K562 (cell line): ENCODE results near the gene CETN2. TPM values are rescaled to one million over a fixed set of nuclear protein-coding genes. Genes with fewer than 3 reads are reported as not detected.

Experiments
- DACH1 ChIP-seq: fragments of 450-650 bp; IDR thresholded peaks from 2 replicates; pipeline ENCODE4 v1.6.1; 2018; ENCODE audit not compliant: partially characterized antibody
- E4F1 ChIP-seq: fragments of 250-450 bp; sonication (Bioruptor Pico); IDR thresholded peaks from 2 replicates; pipeline ENCODE4 v1.5.0; 2021; ENCODE audit warnings: mild to moderate bottlenecking, borderline replicate concordance
- EP300 ChIP-seq: IDR thresholded peaks from 2 replicates; pipeline ENCODE4 v1.6.1; 2012; ENCODE audit warnings: low read length, improper control_type of control experiment
- HNRNPUL1 ChIP-seq: fragments of 200-400 bp; formaldehyde crosslinking; IDR thresholded peaks from 2 replicates; pipeline ENCODE4 v1.6.1; 2017; ENCODE audit warnings: low read length
- L3MBTL2 ChIP-seq: fragments of 450-650 bp; IDR thresholded peaks from 2 replicates; pipeline ENCODE4 v1.6.1; 2016; ENCODE audit warnings: mild to moderate bottlenecking, moderate library complexity
- MAX ChIP-seq: sonication (generic); formaldehyde crosslinking; IDR thresholded peaks from 2 replicates; pipeline ENCODE4 v1.9.0; 2022; ENCODE audit warnings: mild to moderate bottlenecking, missing genetic modification reagents
- MBD1 ChIP-seq: fragments of 250-450 bp; sonication (Bioruptor Pico); IDR thresholded peaks from 2 replicates; pipeline ENCODE4 v1.8.0; 2022; ENCODE audit warnings: inconsistent platforms
- MTA3 ChIP-seq: fragments of 450-650 bp; formaldehyde crosslinking; IDR thresholded peaks from 2 replicates; pipeline ENCODE4 v1.6.1; 2017; ENCODE audit warnings: mild to moderate bottlenecking, borderline replicate concordance
- MYC ChIP-seq, 2 experiments: fragments of 250-450 bp in 1 of 2; sonication (Bioruptor Pico) in 1 of 2; IDR thresholded peaks; 2 replicates each; pipeline versions ENCODE4 v1.5.1 to v1.6.1; 2012 to 2021; ENCODE audit warnings: low read depth in 2 of 2, borderline replicate concordance in 1 of 2, improper control_type of control experiment in 1 of 2, low read length in 1 of 2, mild to moderate bottlenecking in 1 of 2, moderate library complexity in 1 of 2
- NCOR1 ChIP-seq: fragments of 450-650 bp; IDR thresholded peaks from 2 replicates; pipeline ENCODE4 v1.6.1; 2016; ENCODE audit warnings: mild to moderate bottlenecking, moderate library complexity
- NR3C1 ChIP-seq: sonication (generic); formaldehyde crosslinking; IDR thresholded peaks from 2 replicates; pipeline ENCODE4 v1.8.1; 2022; ENCODE audit warnings: missing genetic modification reagents
- PKNOX1 ChIP-seq: fragments of 450-650 bp; IDR thresholded peaks from 2 replicates; pipeline ENCODE4 v1.6.1; 2016
- POLR2AphosphoS5 ChIP-seq: IDR thresholded peaks from 2 replicates; pipeline ENCODE4 v1.6.1; 2011; ENCODE audit warnings: mild to moderate bottlenecking, low read depth, low read length, moderate library complexity; ENCODE audit not compliant: control insufficient read depth, insufficient read depth
- SAP30 ChIP-seq: fragments of 200-600 bp; sonication (generic); IDR thresholded peaks from 2 replicates; pipeline ENCODE4 v1.6.1; 2012; ENCODE audit warnings: borderline replicate concordance, low read depth, mild to moderate bottlenecking, moderate library complexity, low read length, control low read depth, inconsistent platforms; ENCODE audit not compliant: insufficient read depth, poor library complexity, severe bottlenecking
- SOX6 ChIP-seq: fragments of 450-650 bp; IDR thresholded peaks from 2 replicates; pipeline ENCODE4 v1.6.1; 2014; ENCODE audit warnings: mild to moderate bottlenecking
- TAL1 ChIP-seq: fragments of 450-650 bp; IDR thresholded peaks from 2 replicates; pipeline ENCODE4 v1.6.1; 2016; ENCODE audit warnings: mild to moderate bottlenecking
- TFAP4 ChIP-seq: sonication (generic); formaldehyde crosslinking; IDR thresholded peaks from 2 replicates; pipeline ENCODE4 v1.8.0; 2022; ENCODE audit warnings: missing genetic modification reagents, mild to moderate bottlenecking, moderate library complexity, borderline replicate concordance
- TOE1 ChIP-seq, 2 experiments: fragments of 450-650 bp in 1 of 2; sonication (generic) in 1 of 2; formaldehyde crosslinking in 1 of 2; IDR thresholded peaks; 2 replicates each; pipeline versions ENCODE4 v1.7.1 to v1.8.0; 2016 to 2022; ENCODE audit warnings: borderline replicate concordance in 2 of 2, mild to moderate bottlenecking in 2 of 2, antibody characterized with exemption in 1 of 2, inconsistent platforms in 1 of 2, low read depth in 1 of 2, missing genetic modification reagents in 1 of 2, moderate library complexity in 1 of 2
- ZFP36 ChIP-seq: fragments of 150-350 bp; IDR thresholded peaks from 2 replicates; pipeline ENCODE4 v1.6.1; 2018; ENCODE audit warnings: low read length, low read depth; ENCODE audit not compliant: partially characterized antibody
- polyA plus RNA-seq, 8 experiments: library from polyadenylated mRNA; depleted of rRNA in 4 of 8; stranded (reverse) in 5 of 8; unstranded in 3 of 8; fragments of >200 nt; fragmentation: Nextera tagmentation in 2 of 8; fragmentation: Illumina TruSeq in 1 of 8; extraction: Ambion mirVana in 2 of 8; extraction: Trizol in 1 of 8; gene quantifications; 2 replicates each; pipeline versions ENCODE4 v1.2.1 to v1.2.3, GENCODE V29; 2011 to 2014; ENCODE audit warnings: inconsistent platforms in 1 of 8, missing spikeins in 1 of 8
- total RNA-seq, 7 experiments: library from RNA; depleted of rRNA in 6 of 7; stranded (reverse); fragments of >200 nt in 6 of 7; fragmentation: Illumina TruSeq in 2 of 7; extraction: Trizol in 2 of 7; gene quantifications; 2 replicates each; pipeline versions ENCODE4 v1.2.1 to v1.2.3, GENCODE V29; 2011 to 2021; ENCODE audit warnings: low replicate concordance in 1 of 7

Gene CETN2
- total and polyA plus RNA-seq, 9 of the 15 experiments (the other 6 are each of a cell fraction or from before 2014, with no cell fraction given) = 16.7 to 37.1 (median 27.6) TPM

- 0 out of 2 replicates have a peak, but pooled peaks have one; percentile 43 for TF ChIP-seq TFAP4
- peak; percentile 75 for TF ChIP-seq NCOR1
- peak; percentile 66; the same call in 1 of the 2 replicates for TF ChIP-seq MYC (IDR thresholded peaks at IDR 0.05; ENCODE audit: low read depth, low read length)
- no peak for TF ChIP-seq MYC (CRISPR knock-in tag; IDR thresholded peaks at IDR 0.05; ENCODE audit: borderline replicate concordance, low read depth)
- no peak for TF ChIP-seq SAP30
- TF ChIP-seq PKNOX1 = peak; percentile 55; the same call in 1 of the 2 replicates
- no peak for TF ChIP-seq HNRNPUL1
- peak; percentile 70 for TF ChIP-seq TAL1
- TF ChIP-seq DACH1 = peak; percentile 24
- peak; percentile 59; the same call in 1 of the 2 replicates for TF ChIP-seq MAX (CRISPR knock-in tag)
- TF ChIP-seq EP300 = peak; percentile 65; the same call in 1 of the 2 replicates
- peak; percentile 27 for TF ChIP-seq ZFP36
- TF ChIP-seq MTA3 = 0 out of 2 replicates have a peak, but pooled peaks have one; percentile 19
- no peak for TF ChIP-seq E4F1 (CRISPR knock-in tag)
- no peak for TF ChIP-seq L3MBTL2
- no peak for TF ChIP-seq NR3C1
- peak; percentile 17; the same call in 1 of the 2 replicates for TF ChIP-seq SOX6
- no peak for TF ChIP-seq MBD1 (CRISPR knock-in tag)
- peak; percentile 44; the same call in 1 of the 2 replicates for TF ChIP-seq POLR2AphosphoS5
- TF ChIP-seq TOE1 (IDR thresholded peaks at IDR 0.05; ENCODE audit: borderline replicate concordance) = no peak
- TF ChIP-seq TOE1 (CRISPR knock-in tag; IDR thresholded peaks at IDR 0.05; ENCODE audit: borderline replicate concordance, low read depth) = no peak
Observed at GRCh38 chrX:152843852-152844251, 13.3 kb upstream of the CETN2 start (continued).
